Astrocyte (in vitro differentiated cells and primary cell): ENCODE results near the gene DYNLL1.

ENCODE experiments used
- CTCF ChIP-seq: IDR thresholded peaks from 2 replicates; pipeline ENCODE4 v1.5.1; 2011; ENCODE audit warnings: low read depth, mild to moderate bottlenecking, inconsistent platforms, low read length, moderate library complexity; ENCODE audit not compliant: insufficient read depth
- EZH2 ChIP-seq: IDR thresholded peaks from 2 replicates; pipeline ENCODE4 v1.6.1; 2012; ENCODE audit warnings: mild to moderate bottlenecking, low read length, inconsistent platforms; ENCODE audit not compliant: insufficient read depth

GRCh38 chr12:120455302-120455701 is 40.6 kb upstream of the DYNLL1 start:
- TF ChIP-seq CTCF (no peak), EZH2 (no peak)
